GM12872 (cell line): ENCODE results near the gene LIPC.

Experiments used
- TF ChIP-seq, protein P1 (sequence below): IDR thresholded peaks from 3 replicates; pipeline ENCODE4 v1.5.1; 2011; ENCODE audit warnings: low read depth, mild to moderate bottlenecking, low read length, moderate library complexity; ENCODE audit not compliant: insufficient read depth

Gene LIPC

DNA sequence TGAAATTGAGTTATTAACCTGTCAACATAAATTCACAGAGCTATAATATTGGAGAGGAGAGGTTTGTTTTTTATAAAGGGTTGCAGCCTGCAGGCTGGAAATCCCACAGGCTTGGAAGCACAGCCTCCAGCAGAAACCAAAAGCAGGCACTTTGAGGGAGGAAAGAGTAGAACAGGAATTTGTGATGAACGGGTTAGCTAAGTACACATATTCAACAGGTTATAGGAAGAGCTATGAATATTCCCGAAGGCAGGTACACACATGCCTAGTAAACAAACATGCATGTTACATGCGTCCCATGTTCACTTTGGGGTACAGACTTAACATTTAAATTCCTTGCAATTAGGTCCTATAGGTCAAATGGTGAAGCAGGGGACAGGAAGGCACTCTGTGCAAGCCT, 25.9 kb upstream of the LIPC start:
- TF ChIP-seq, protein P1, sequence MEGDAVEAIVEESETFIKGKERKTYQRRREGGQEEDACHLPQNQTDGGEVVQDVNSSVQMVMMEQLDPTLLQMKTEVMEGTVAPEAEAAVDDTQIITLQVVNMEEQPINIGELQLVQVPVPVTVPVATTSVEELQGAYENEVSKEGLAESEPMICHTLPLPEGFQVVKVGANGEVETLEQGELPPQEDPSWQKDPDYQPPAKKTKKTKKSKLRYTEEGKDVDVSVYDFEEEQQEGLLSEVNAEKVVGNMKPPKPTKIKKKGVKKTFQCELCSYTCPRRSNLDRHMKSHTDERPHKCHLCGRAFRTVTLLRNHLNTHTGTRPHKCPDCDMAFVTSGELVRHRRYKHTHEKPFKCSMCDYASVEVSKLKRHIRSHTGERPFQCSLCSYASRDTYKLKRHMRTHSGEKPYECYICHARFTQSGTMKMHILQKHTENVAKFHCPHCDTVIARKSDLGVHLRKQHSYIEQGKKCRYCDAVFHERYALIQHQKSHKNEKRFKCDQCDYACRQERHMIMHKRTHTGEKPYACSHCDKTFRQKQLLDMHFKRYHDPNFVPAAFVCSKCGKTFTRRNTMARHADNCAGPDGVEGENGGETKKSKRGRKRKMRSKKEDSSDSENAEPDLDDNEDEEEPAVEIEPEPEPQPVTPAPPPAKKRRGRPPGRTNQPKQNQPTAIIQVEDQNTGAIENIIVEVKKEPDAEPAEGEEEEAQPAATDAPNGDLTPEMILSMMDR = no peak

DNA sequence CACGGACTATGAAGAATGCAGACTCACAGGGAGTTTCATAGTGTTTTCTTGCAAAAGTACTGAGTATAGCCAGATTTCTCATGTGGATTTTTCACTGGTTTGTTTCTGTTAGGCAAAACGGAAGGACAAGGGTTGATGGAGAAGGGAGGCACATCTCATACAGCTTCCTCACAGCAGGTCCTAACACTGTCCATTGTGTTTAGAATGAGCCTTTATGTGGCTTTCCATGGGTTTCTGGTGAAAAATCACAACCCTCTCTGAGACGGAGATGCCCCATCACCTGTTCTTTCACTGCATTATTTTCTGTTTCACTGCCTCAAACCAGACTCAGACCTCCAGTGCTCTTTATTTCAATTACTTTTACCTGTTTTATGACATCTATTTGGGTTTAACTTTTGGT, 25.0 kb upstream of the LIPC start:
- TF ChIP-seq, protein P1 = no peak

DNA sequence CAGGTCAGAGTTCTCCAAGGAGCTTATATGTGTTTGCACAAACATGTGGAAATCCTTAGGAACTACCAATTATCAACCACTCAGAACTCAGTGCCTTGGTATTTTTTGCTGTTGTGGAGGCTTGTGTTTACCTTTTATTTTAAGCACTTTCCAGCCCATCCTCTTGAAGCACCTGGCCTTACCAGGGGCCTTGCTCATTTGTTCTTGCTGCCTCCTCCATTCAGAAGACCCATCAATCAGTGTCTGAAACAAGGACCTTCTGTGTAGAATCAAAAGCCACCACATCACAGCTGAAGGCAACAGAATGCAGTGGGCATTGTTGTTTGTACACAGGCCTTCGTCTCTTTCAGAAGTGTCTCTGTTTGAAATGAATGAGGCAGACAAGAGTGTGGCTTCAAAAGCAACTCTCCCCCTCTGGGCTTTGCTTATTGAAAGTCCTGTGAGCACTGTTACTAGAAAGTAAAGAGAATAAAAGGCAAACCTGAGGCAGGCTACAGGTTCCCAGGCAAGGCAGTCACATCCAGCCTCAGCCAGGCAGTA, 24.5 kb upstream of the LIPC start:
- TF ChIP-seq, protein P1 = no peak

DNA sequence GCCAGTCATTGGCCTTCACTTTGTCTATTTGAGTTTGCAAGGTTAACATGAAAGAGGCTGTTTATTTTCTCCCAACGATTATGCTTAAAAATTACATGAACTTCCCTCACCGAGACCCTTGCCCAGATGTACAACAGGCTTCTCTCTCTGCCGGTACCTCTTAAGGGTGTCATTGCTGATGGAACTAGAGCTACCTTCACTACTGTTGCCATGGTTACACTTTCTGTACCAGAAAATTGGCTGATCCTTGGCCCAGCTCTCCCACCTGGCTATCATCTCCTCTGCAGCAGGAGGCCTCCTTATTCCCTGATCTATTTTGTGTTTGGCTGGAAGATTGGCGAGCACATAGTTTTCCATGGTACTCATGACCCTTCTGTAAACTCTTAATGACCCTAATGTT, 24.0 kb upstream of the LIPC start:
- TF ChIP-seq, protein P1 = no peak

DNA sequence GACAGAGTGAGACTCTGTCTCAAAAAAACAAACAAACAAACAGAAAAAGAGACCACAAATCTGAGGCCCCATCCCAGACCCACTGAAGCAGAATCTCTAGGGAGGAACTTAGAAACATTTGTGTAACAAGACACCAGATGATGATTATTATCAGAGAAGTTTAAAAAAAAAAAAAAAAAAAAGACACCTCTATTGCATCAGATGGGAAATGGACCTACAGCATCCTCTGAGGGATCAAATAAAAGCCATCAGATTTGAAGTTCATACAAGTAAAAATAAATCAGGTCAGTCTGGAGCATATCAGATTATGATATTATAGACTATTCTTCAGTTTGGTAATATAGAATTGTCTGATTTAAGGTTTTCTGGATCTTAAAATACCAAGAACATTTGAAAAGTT, 21.9 kb upstream of the LIPC start:
- TF ChIP-seq, protein P1 = no peak

DNA sequence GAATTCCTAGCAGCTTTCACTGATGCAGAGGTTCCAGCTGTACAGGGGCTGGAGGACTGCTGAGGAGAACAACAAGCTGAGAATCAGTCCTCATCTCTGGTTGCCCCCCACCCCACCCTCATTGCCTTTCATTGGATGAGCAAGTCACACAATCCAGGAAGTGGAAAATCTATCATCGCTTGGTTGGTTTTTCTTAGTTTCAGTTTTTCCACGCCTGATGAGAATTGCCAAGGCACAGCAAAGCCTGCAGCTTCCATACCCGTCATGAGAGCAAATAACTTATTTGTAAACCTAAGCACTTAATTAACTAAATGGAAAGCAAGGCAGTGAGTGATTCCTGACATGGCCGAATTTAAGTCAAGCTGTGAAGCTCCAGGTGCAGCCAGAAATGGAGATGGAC, 21.4 kb upstream of the LIPC start:
- TF ChIP-seq, protein P1 = no peak

DNA sequence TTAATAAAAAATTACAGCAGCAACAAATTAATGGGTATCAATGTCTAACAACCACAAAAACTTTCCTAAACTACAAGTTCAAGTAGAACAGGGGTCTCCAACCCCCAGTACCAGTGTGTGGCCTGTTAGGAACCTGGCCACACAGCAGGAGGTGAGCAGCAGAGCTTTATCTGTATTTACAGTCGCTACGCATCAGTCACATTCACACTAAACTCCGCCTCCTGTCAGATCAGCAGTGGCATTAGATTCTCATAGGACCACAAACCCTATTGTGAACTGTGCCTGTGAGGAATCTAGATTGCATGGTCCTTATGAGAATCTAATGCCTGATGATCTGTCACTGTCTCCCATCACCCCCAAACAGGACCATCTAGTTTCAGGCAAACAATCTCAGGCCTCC, 18.5 kb upstream of the LIPC start:
- TF ChIP-seq, protein P1 = no peak

DNA sequence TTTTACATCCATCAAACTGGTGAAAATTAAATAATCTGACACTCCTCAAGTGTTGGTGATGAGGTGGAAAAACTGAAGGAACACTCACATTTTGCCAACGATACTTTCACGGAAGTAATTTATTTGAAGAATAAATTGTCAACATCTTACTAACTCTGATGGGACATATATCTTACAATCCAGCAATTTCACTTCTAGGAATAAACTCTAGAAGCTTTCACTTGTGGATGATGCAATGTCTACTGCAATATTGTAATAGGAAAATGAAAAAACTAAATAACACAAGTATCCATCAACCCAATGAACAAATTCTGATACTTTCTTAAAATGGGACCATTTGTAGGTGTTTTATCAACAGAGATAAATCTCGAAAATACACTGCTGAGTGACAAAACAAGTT, 16.2 kb upstream of the LIPC start:
- TF ChIP-seq, protein P1 = no peak
